GM13976 (cell line): ENCODE data around the gene IFFO2.

Source experiments
- DNase-seq: peaks from one replicate; pipeline ENCODE4 v3.0.0; 2012; ENCODE audit warnings: low spot score
- in situ Hi-C: fragments of 300-500 bp; cut with MboI; formaldehyde crosslinking; loops from one replicate; pipeline ENCODE4 v1.12.0; 2022; ENCODE audit warnings: low sequenced_read_pairs, mixed read lengths, inconsistent platforms; ENCODE audit not compliant: unreplicated experiment
- TF ChIP-seq, protein P1 (sequence below): IDR thresholded peaks from 2 replicates; pipeline ENCODE4 v1.5.1; 2012; ENCODE audit warnings: borderline replicate concordance, mild to moderate bottlenecking; ENCODE audit not compliant: insufficient read depth; ENCODE audit errors: extremely low read depth, missing control alignments, control extremely low read depth

IFFO2 gene

DNA sequence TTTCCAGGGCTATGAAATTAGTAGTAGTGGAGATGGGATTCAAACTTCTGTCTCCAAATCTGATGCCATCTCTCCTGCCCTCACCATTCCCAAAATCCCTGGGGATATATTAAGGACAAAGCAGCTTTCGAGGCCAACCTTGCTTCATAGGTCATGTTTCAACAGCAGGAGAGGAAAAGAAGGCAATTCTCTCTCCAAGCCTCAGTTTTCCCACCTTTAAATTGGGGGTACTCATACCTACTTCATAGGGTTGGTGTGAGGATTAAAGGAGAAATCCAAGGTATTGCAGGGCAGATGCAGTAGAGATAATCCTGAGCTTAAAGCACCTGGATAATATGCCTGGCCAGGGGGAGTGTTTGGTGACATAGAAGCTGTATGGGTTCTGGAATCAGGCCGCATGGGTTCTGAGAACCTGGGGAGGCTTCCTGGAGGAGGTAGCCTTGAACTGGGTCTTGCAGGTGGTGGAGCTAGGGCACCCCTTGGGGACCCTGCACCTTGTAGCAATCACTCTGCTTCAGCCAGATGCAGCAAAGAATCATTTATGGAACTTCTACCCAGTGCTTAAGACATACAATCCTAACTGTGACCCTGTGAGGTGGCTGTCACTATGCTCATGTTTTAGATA, 10.7 kb upstream of the IFFO2 start:
- TF ChIP-seq, protein P1, sequence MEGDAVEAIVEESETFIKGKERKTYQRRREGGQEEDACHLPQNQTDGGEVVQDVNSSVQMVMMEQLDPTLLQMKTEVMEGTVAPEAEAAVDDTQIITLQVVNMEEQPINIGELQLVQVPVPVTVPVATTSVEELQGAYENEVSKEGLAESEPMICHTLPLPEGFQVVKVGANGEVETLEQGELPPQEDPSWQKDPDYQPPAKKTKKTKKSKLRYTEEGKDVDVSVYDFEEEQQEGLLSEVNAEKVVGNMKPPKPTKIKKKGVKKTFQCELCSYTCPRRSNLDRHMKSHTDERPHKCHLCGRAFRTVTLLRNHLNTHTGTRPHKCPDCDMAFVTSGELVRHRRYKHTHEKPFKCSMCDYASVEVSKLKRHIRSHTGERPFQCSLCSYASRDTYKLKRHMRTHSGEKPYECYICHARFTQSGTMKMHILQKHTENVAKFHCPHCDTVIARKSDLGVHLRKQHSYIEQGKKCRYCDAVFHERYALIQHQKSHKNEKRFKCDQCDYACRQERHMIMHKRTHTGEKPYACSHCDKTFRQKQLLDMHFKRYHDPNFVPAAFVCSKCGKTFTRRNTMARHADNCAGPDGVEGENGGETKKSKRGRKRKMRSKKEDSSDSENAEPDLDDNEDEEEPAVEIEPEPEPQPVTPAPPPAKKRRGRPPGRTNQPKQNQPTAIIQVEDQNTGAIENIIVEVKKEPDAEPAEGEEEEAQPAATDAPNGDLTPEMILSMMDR, result no peak
- in situ Hi-C loops, result no loop called here
- no peak for DNase-seq

GRCh38 chr1:18965206-18966173, 9.0 kb upstream of the IFFO2 start:
- no peak for DNase-seq
- in situ Hi-C loops, result no loop called here
- TF ChIP-seq, protein P1, result peak; percentile 6

DNA sequence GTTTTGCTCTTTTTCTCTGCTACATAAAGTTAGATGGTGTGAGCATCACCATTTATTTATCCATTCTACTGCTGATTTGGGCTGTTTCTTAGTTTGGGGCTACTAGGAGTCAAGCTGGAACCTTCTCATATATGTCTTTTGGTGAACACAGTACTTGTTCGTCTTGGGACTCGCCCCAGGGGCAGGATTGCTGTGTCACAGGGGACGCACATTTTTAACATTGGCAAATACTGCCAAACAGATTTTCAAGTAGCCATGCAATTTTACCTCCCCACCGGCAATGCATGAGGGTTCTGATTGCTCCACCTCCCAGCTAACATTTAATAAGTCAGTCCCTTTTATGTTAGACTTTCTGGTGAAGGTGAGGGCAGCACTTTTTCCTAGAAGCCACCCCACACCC, 7.5 kb upstream of the IFFO2 start:
- in situ Hi-C loops, result no loop called here
- TF ChIP-seq, protein P1, result no peak
- DNase-seq, result no peak

DNA sequence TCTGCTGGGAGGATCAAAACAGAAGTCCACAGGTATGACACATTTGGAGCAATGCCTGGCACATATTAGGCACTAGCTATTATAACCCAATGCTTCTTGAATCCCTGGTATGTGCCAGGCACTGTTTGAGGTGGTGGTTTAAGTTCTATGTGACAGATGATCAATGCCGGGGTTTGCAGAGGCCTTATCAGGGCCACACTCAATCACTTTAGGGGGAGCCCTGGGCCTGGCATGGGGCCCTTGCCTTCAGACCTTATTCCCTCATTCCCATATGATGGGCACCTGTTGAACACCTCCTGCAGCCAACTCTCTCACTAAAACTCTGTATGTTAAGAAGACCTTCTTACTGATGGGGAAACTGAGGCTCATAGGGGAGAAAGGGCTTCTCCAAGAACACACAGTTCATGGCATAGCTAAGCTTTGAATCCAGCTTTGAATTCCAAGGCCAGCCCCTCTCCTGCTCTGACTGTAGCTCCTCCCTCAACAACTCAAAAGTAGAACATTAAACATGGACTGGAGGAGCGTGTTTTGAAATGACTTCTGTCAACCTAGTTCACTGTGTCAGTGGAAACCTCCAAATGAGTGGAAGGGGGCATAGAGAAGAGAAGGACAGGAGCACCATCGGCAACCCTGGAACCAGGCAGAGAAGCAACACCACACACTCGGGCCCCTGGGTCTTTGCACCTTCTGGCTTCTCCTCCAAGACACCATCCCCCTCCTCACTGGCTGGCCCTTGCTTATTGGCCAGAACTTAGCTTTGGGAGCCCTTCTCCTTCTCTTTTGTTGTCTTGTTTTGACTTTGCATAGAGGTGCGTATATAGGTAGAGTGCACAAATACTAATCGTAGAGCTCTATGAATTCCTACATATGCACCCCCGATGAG, 6.6 kb upstream of the IFFO2 start:
- DNase-seq, result no peak
- in situ Hi-C loops, result no loop called here
- TF ChIP-seq, protein P1, result no peak

- TF ChIP-seq, protein P1, result no peak
- in situ Hi-C loops, result no loop called here
- DNase-seq, result no peak
Observed at GRCh38 chr1:18962121-18962721, 5.7 kb upstream of the IFFO2 start.

- in situ Hi-C loops, result no loop called here
- TF ChIP-seq, protein P1, result no peak
Observed at GRCh38 chr1:18960821-18961220, 4.3 kb upstream of the IFFO2 start.

More at GRCh38 chr1:18960821-18961220, 4.3 kb upstream of the IFFO2 start:
- DNase-seq, result no peak
